ENCODE data around the gene POLR1D.

GRCh38 chr13:27634231-27634630, 12.5 kb downstream of the POLR1D start:
- TF ChIP-seq POLR2A (IDR thresholded peaks at IDR 0.05; ENCODE audit: low read length) (no peak), GATA1 (IDR thresholded peaks at IDR 0.05; ENCODE audit: low read depth, low read length) (no peak)
